HUES64 (cell line): ENCODE results near the gene LIPF. TPM values are rescaled to one million over a fixed set of nuclear protein-coding genes. Genes with fewer than 3 reads are reported as not detected.

Experiments used
- H3K27ac ChIP-seq: 2 replicates; pipeline ENCODE4 v1.7.0; 2013; ENCODE audit warnings: low read depth, low read length, inconsistent platforms
- H3K27me3 ChIP-seq: 2 replicates; pipeline ENCODE4 v1.6.1; 2013; ENCODE audit warnings: mild to moderate bottlenecking, low read length; ENCODE audit not compliant: insufficient read depth
- H3K36me3 ChIP-seq: 2 replicates; pipeline ENCODE4 v1.6.1; 2013; ENCODE audit warnings: mild to moderate bottlenecking, low read length; ENCODE audit not compliant: insufficient read depth
- H3K4me1 ChIP-seq: 2 replicates; pipeline ENCODE4 v1.6.1; 2013; ENCODE audit warnings: mild to moderate bottlenecking, low read length, moderate library complexity; ENCODE audit not compliant: insufficient read depth
- H3K4me3 ChIP-seq: 2 replicates; pipeline ENCODE4 v1.5.1; 2013; ENCODE audit warnings: mild to moderate bottlenecking, low read length, moderate library complexity
- H3K9ac ChIP-seq: 2 replicates; pipeline ENCODE4 v1.6.1; 2013; ENCODE audit warnings: mild to moderate bottlenecking, low read depth, low read length
- H3K9me3 ChIP-seq: 2 replicates; pipeline ENCODE4 v1.6.1; 2013; ENCODE audit warnings: low read depth, low read length; ENCODE audit not compliant: insufficient read depth
- WGBS: fragments of 150-250, 120-280 bp; methylation state at CpG from one replicate; pipeline ENCODE4 v1.1.7; 2013; ENCODE audit warnings: missing lambda C conversion rate; 5-methylcytosine and 5-hydroxymethylcytosine counted together
- polyA plus RNA-seq, 2 experiments: library from polyadenylated mRNA; stranded (reverse); fragments of 50-300 nt; gene quantifications; one replicate each; pipeline ENCODE4 v1.2.3, GENCODE V29; 2013

The LIPF gene
- not detected for polyA plus RNA-seq (2013, experiment 1 of 2)
- polyA plus RNA-seq (2013, experiment 2 of 2): not detected

GRCh38 chr10:88664142-88664541 lies at the start of gene LIPF:
Gene LIPF, plus strand, starts transcription at chr10:88664442. Its CDS starts 2,856 bp downstream, at chr10:88667298.
- Histone ChIP-seq H3K27me3 (no peaks in the 10 kb centered on the region), H3K9me3 (no peaks in the 10 kb centered on the region), H3K9ac (no peak within 1 kb of the TSS), H3K27ac (no peak within 1 kb of the TSS), H3K4me3 (no peak within 1 kb of the TSS), H3K36me3 (no peaks in the 10 kb centered on the region), H3K4me1 (no peaks in the 10 kb centered on the region)
- WGBS: no CpG with 5 or more reads among the region's 1 CpG

- H3K9me3 ChIP-seq: no peaks in the 10 kb centered on the region
- H3K27me3 ChIP-seq: no peaks in the 10 kb centered on the region
- H3K27ac ChIP-seq: no peak overlapping the region
- 94% methylated on average over 18 of the region's 18 CpGs for WGBS
- H3K36me3 ChIP-seq: no peaks in the 10 kb centered on the region
- no peaks in the 10 kb centered on the region for H3K4me1 ChIP-seq
- H3K9ac ChIP-seq: no peak overlapping the region
- no peak overlapping the region for H3K4me3 ChIP-seq
Observed at GRCh38 chr10:88616250-88616977, 47.8 kb upstream of the LIPF start.

DNA sequence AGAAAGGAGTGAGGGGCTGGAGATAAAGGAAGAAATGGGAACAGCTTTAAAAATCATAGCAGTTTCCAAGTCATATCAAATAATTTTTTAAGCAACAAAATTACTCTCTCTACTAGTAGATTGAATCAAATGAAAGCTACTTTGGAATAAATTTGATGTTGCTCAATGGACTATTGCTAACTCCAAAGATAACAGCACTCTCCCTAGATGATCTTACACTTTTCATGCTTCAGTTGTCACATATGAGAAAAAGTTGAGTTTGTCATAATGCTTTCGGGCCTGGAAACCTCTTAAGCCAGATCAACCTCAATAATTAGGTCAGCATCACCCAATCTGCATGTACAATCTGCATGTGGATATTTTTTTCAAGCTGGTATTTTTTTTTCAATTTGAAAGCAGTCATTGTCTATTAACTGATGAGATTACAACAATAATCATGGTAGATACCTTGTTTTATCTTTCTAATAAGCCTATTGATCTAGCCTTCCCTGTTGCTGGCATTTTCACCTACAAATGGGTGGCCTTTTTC lies 46.4 kb upstream of the LIPF start:
- Histone ChIP-seq H3K36me3 (no peaks in the 10 kb centered on the region), H3K9me3 (no peaks in the 10 kb centered on the region), H3K4me1 (no peaks in the 10 kb centered on the region), H3K4me3 (no peak overlapping the region), H3K27me3 (no peaks in the 10 kb centered on the region), H3K9ac (no peak overlapping the region), H3K27ac (no peak overlapping the region)
- 100% methylated on average over 1 of the region's 1 CpG for WGBS

DNA sequence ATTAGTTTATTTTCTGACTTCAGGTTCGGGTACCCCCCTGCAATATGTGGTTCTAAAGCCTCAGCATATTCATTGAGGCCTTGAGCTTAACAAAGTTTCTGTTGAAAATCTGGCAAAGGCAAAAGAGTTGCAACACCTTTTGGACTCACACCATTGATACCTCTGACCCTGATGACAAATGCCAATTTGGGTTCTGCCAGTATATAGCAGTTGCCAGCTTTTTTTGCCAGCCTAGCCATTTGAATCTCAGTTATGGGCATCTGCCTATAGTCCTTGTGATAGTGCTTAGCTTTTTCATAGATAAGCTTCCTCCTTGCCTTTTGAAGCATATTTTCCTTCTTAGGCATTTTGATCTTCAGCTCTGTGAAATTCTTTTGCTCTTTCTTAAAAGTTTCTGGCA lies 45.7 kb upstream of the LIPF start:
- WGBS: 93% methylated on average over 1 of the region's 1 CpG
- Histone ChIP-seq H3K4me3 (no peak overlapping the region), H3K9ac (no peak overlapping the region), H3K27me3 (no peaks in the 10 kb centered on the region), H3K36me3 (no peaks in the 10 kb centered on the region), H3K4me1 (no peaks in the 10 kb centered on the region), H3K9me3 (no peaks in the 10 kb centered on the region), H3K27ac (no peak overlapping the region)

DNA sequence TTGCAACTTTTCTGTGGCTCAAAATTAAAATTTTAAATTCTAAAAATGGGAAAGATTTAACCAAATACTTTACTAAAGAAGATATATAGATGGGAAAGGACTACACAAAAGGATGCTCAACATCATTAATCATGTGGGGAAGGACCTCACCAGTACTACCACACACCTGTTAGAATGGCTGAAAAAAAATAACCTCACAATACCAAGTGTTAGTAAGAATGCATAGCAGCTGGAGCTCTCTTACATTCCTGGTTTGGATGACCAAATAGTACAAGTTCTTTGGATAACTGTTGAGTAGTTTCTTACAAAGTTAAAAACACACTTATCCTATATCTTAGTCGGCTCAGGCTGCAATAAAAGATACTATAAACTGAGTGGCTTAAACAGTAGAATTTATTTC lies 43.8 kb upstream of the LIPF start:
- Histone ChIP-seq H3K9ac (no peak overlapping the region), H3K4me3 (no peak overlapping the region), H3K27me3 (no peaks in the 10 kb centered on the region), H3K4me1 (no peaks in the 10 kb centered on the region), H3K36me3 (no peaks in the 10 kb centered on the region), H3K27ac (no peak overlapping the region), H3K9me3 (no peaks in the 10 kb centered on the region)
- 100% methylated on average over 1 of the region's 1 CpG for WGBS

DNA sequence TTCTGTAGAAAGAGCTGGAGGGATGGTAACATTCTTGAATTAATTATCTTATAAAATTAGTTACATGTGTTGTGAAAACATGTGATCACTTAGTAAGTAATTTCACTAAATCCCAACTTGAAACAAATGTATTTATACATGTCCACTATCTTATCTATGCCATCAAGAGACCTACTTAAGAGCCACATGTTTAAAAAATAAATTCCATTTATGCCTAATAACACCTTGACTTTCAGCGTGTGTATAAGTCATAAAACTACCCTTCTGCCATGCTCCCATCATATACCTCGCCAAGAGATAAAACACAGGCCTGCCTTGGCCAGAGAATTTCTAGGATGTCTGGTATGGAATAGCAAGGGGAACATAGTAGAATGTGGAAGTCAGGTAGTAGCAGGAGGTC lies 40.4 kb upstream of the LIPF start:
- H3K4me3 ChIP-seq: no peak overlapping the region
- no peak overlapping the region for H3K9ac ChIP-seq
- H3K4me1 ChIP-seq: no peaks in the 10 kb centered on the region
- WGBS: 96% methylated on average over 2 of the region's 2 CpGs
- H3K36me3 ChIP-seq: no peaks in the 10 kb centered on the region
- H3K27me3 ChIP-seq: no peaks in the 10 kb centered on the region
- no peaks in the 10 kb centered on the region for H3K9me3 ChIP-seq
- H3K27ac ChIP-seq: no peak overlapping the region

DNA sequence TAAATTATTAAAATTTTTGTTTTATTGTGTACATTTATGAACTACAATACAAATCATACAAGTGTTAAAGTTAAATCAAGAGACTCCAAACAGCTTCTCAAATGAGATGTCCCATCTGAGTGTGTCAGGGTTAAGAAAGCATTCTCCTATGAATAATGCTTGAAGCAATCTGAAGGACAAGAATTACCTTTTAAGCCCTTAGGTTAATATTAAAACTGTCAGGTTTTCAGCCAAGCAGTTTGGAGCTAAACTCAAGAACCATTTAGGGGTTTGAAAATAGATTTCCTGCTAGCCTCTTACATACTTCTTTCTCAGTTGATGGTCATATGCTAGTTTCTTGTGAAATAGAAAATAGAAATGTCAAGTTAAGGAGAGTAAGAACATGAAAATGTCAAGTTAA lies 39.4 kb upstream of the LIPF start:
- Histone ChIP-seq H3K9me3 (no peaks in the 10 kb centered on the region), H3K36me3 (no peaks in the 10 kb centered on the region), H3K9ac (no peak overlapping the region), H3K4me3 (no peak overlapping the region), H3K4me1 (no peaks in the 10 kb centered on the region), H3K27me3 (no peaks in the 10 kb centered on the region), H3K27ac (no peak overlapping the region)

DNA sequence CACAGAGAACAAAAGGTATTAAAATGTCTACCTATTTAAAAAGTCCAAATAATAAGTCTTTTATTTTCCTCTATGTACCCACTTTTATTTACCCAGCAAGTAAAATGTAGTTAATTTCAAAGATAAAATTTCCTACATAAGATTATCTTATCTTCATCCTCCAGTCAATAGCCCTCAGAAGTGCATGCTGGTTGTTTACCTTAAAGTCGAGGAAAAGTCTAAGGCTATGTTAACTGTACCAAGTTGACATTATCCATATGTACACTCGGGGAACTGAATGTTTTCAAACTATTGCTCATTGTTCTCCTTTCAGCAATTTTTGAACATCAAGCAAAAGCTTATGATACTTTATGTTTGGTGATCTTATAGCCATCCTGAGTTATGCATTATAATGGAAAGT lies 24.1 kb upstream of the LIPF start:
- Histone ChIP-seq H3K4me3 (no peak overlapping the region), H3K4me1 (no peaks in the 10 kb centered on the region), H3K36me3 (no peaks in the 10 kb centered on the region), H3K27me3 (no peaks in the 10 kb centered on the region), H3K9ac (no peak overlapping the region), H3K9me3 (peaks cover 8% of the 10 kb centered on the region), H3K27ac (no peak overlapping the region)
- 90% methylated on average over 2 of the region's 2 CpGs for WGBS

DNA sequence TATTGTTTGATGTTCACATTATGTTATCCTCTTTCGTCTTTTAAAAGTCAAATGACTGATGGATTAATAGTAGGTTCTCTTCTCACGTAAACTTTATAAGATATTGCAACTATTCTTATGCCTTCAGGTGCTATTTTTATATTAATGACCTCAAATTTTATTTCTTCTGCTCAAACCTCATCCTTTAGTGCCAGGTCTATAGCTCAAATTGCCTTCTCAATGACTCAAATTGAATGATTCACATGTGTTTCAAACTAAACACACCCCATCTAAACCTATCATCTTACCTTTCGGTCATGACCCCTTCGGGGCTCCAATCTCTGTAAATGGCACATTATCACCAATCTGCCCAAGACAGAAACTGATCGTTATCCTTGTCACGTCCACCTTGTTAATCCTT lies 22.0 kb upstream of the LIPF start:
- no peaks in the 10 kb centered on the region for H3K27me3 ChIP-seq
- H3K27ac ChIP-seq: no peak overlapping the region
- no peaks in the 10 kb centered on the region for H3K36me3 ChIP-seq
- no peaks in the 10 kb centered on the region for H3K4me1 ChIP-seq
- 92% methylated on average over 4 of the region's 6 CpGs for WGBS
- H3K9ac ChIP-seq: no peak overlapping the region
- H3K4me3 ChIP-seq: no peak overlapping the region
- peaks cover 8% of the 10 kb centered on the region for H3K9me3 ChIP-seq

DNA sequence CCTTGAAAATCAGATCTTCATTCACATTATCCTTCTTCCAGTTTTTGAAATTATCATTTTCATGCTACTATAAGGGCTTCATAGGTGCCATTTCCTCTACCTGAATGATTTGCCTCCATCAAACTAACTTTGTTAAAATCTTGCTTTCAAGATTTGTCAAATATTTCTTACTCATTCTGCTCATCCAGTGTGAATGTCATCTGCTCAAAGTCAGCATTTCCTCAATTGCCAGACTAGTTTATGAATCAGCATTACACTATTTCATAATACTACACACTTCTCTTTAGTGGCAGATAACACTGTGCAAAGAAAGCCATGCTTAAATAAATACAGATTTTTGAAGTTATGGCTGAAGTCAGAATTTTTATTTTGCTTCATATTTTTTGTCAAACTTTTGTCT lies 21.3 kb upstream of the LIPF start:
- no peak overlapping the region for H3K4me3 ChIP-seq
- H3K9ac ChIP-seq: no peak overlapping the region
- no peaks in the 10 kb centered on the region for H3K36me3 ChIP-seq
- H3K9me3 ChIP-seq: peaks cover 5% of the 10 kb centered on the region
- H3K27ac ChIP-seq: no peak overlapping the region
- no peaks in the 10 kb centered on the region for H3K4me1 ChIP-seq
- no peaks in the 10 kb centered on the region for H3K27me3 ChIP-seq

DNA sequence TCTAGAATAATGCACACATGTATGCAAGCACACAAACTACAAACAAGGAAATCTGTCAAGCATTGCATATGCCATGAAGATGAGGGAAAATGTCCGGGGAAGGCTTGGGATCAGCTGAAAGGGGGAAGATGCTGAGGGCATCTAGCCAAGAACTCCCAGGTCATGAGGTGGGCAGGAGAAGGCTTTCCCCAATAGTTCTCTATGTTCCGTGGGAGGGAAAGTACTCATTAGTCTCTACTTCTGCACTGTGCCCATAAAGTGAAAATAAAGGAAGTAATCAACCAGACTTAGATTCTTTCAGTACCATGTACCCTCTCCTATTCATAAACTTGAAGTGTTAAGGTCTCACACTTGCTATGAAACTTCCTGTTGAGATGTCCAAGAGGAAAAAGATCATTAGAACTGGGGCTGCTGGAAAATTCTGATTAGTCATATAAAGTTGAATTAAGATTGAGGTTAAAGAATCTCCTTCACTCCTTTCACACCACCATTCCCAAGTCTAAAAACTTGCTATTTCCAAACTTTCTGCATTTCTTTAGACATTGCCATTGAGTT lies 17.1 kb upstream of the LIPF start:
- no peak overlapping the region for H3K9ac ChIP-seq
- H3K4me3 ChIP-seq: no peak overlapping the region
- no peak overlapping the region for H3K27ac ChIP-seq
- H3K9me3 ChIP-seq: no peaks in the 10 kb centered on the region
- H3K36me3 ChIP-seq: no peaks in the 10 kb centered on the region
- 84% methylated on average over 2 of the region's 2 CpGs for WGBS
- H3K4me1 ChIP-seq: no peaks in the 10 kb centered on the region
- no peaks in the 10 kb centered on the region for H3K27me3 ChIP-seq
